SU-DHL-6 (cell line): ENCODE results near the gene NAA38.

ENCODE experiments used
- H2AFZ ChIP-seq: fragments of 200-600 bp; sonication (generic); 2 replicates; pipeline ENCODE4 v1.6.1; 2014; ENCODE audit warnings: low read depth, mild to moderate bottlenecking, moderate library complexity, mixed read lengths, antibody characterized with exemption, low read length; ENCODE audit not compliant: severe bottlenecking
- H3F3A ChIP-seq: fragments of 200-600 bp; shearing (Covaris generic); 2 replicates; pipeline ENCODE4 v1.6.0; 2016; ENCODE audit warnings: antibody characterized with exemption, mild to moderate bottlenecking; ENCODE audit not compliant: insufficient read depth
- H3K27ac ChIP-seq: fragments of 200-600 bp; sonication (generic); 2 replicates; pipeline ENCODE4 v1.5.1; 2016; ENCODE audit warnings: low read depth, mild to moderate bottlenecking, low read length, moderate library complexity, mixed read lengths
- H3K27me3 ChIP-seq: fragments of 200-600 bp; sonication (generic), shearing (Covaris generic); 2 replicates; pipeline ENCODE4 v1.6.0; 2014; ENCODE audit warnings: mild to moderate bottlenecking, low read length
- H3K36me3 ChIP-seq: fragments of 200-600 bp; sonication (generic); 2 replicates; pipeline ENCODE4 v1.6.1; 2014; ENCODE audit warnings: mild to moderate bottlenecking, low read length, mixed read lengths
- H3K4me2 ChIP-seq: fragments of 300-600, 200-600 bp; shearing (Covaris generic), sonication (generic); 2 replicates; pipeline ENCODE4 v1.6.0; 2014; ENCODE audit warnings: low read length, low read depth, mild to moderate bottlenecking; ENCODE audit not compliant: poor library complexity, severe bottlenecking
- H3K4me3 ChIP-seq: fragments of 200-600 bp; sonication (generic); 2 replicates; pipeline ENCODE4 v1.5.1; 2014; ENCODE audit warnings: antibody characterized with exemption, low read length, mild to moderate bottlenecking, mixed read lengths; ENCODE audit not compliant: insufficient read depth, poor library complexity, severe bottlenecking
- H3K79me2 ChIP-seq: fragments of 200-600 bp; sonication (generic); 2 replicates; pipeline ENCODE4 v1.6.1; 2014; ENCODE audit warnings: mild to moderate bottlenecking, low read length, moderate library complexity; ENCODE audit not compliant: insufficient read depth
- H3K9ac ChIP-seq: fragments of 200-600 bp; sonication (generic); 2 replicates; pipeline ENCODE4 v1.7.0; 2014; ENCODE audit warnings: mild to moderate bottlenecking, low read length
- H3K9me2 ChIP-seq: fragments of 200-600 bp; sonication (generic); replicated peaks from 2 replicates; pipeline ENCODE4 v1.6.1; 2014; ENCODE audit warnings: low read length; ENCODE audit not compliant: insufficient read depth
- H3K9me3 ChIP-seq: fragments of 200-600 bp; sonication (generic); 2 replicates; pipeline ENCODE4 v1.6.1; 2014; ENCODE audit warnings: low read length, mixed read lengths; ENCODE audit not compliant: insufficient read depth
- H4K20me1 ChIP-seq: fragments of 200-600 bp; sonication (generic); 2 replicates; pipeline ENCODE4 v1.6.1; 2014; ENCODE audit warnings: low read depth, mild to moderate bottlenecking, antibody characterized with exemption, low read length, moderate library complexity, mixed read lengths
- EZH2phosphoT487 ChIP-seq: fragments of 200-600 bp; sonication (generic), shearing (Covaris generic); conservative IDR thresholded peaks from 2 replicates; pipeline ENCODE4 v1.6.1; 2018; ENCODE audit warnings: mild to moderate bottlenecking, antibody characterized with exemption, low read length, moderate library complexity, mixed read lengths
- TF ChIP-seq, protein P1 (sequence below): fragments of 200-600 bp; sonication (generic); IDR thresholded peaks from one replicate; pipeline ENCODE4 v1.5.1; 2017; ENCODE audit warnings: antibody characterized with exemption, mild to moderate bottlenecking, low read length, moderate library complexity; ENCODE audit not compliant: insufficient read depth, poor library complexity, severe bottlenecking

Gene NAA38

DNA sequence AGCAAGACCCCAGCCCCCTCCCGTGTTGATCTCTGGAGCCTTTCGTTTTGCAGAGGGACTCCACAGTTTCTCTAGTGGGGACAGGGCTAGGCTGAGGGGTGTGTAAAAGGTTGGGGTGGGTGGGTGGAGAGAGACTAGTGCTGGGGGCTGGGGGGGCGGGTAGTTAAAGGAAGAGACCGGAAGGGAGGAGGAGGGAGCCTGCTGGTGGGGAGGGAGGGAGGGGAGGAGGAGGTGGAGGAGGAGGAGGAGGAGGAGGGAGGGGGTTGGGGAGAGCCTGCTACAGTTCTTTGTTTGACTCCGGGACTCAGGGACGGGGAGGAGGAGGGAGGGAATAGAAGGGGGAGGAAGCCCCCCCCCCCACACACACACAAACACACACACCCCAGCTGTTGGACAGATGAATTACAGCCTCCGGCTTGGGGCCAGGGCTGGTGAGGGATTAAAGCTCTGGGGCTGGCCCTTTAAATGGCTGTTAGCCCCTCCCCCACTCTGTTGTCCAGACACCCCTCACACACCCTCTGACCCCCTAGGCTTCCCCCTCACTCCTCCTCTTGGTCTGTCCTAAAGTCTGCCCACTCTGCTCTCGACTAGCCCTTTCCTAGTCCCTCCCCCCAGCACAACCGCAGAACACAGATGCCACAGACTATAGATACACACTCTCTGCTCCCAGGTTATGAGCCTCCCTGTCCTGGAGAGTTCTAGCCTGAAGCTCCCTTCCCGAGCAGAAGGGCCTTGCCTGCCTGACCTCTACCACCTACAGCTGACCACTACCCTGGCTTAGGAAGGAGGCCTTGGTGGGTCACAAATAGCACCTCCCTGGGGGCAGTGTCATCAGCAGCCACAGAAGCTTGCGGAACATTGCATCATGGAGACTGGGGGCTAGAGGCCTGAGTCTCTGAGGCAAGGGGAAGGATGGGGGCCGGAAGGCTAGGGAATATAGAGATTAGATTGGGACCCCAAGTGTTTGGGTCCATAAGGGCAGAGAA, 19.0 kb downstream of the NAA38 start:
- peaks cover 59% of the 10 kb centered on the region for H3F3A ChIP-seq
- H3K4me3 ChIP-seq: peak overlapping the region; percentile 81
- no peaks in the 10 kb centered on the region for H4K20me1 ChIP-seq
- no peaks in the 10 kb centered on the region for H3K9me3 ChIP-seq
- H3K27ac ChIP-seq: peak overlapping the region; percentile 94
- H2AFZ ChIP-seq: no peak overlapping the region
- no peak for TF ChIP-seq EZH2phosphoT487
- TF ChIP-seq, protein P1, sequence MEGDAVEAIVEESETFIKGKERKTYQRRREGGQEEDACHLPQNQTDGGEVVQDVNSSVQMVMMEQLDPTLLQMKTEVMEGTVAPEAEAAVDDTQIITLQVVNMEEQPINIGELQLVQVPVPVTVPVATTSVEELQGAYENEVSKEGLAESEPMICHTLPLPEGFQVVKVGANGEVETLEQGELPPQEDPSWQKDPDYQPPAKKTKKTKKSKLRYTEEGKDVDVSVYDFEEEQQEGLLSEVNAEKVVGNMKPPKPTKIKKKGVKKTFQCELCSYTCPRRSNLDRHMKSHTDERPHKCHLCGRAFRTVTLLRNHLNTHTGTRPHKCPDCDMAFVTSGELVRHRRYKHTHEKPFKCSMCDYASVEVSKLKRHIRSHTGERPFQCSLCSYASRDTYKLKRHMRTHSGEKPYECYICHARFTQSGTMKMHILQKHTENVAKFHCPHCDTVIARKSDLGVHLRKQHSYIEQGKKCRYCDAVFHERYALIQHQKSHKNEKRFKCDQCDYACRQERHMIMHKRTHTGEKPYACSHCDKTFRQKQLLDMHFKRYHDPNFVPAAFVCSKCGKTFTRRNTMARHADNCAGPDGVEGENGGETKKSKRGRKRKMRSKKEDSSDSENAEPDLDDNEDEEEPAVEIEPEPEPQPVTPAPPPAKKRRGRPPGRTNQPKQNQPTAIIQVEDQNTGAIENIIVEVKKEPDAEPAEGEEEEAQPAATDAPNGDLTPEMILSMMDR: no peak
- no peaks in the 10 kb centered on the region for H3K27me3 ChIP-seq
- H3K79me2 ChIP-seq: 0 out of 2 replicates have a peak, but pooled peaks cover 4% of the 10 kb centered on the region
- H3K9me2 ChIP-seq: no peaks in the 10 kb centered on the region
- no peaks in the 10 kb centered on the region for H3K36me3 ChIP-seq
- peak overlapping the region; percentile 71 for H3K9ac ChIP-seq
- peak overlapping the region; percentile 94 for H3K4me2 ChIP-seq

DNA sequence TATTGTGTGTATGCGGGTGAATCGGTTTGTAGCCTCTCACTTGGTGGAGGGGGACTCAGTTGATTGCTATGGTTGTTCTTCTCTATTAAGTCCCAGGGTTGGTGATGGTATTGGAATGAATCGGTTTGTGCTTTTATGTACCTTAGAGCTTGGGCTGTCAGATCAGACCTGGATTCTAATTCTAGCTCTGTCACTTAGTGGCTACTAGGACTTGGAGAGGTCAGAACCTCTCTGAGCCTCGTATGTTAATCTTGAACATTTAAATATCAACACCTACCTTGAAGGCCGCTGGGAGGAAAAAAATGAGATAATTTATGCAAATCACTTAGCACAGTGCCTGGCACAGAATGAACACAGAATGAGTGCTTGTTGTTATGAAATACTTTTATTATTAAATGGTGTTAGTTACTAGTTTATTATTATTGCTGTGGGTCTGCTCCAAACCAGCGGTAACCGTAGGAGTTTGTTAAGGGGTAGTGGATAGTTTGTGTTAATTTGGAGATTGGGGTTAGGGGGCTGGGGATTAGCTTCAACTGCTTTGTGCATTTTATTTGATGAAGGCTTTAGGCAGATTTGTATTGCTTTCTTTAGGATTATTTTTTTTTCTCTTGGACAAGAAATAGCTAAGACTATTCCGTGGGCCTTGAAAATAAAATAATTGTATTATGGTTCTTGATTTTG, 19.8 kb downstream of the NAA38 start:
- H3K4me3 ChIP-seq: peak overlapping the region; percentile 81
- H3K79me2 ChIP-seq: no peaks in the 10 kb centered on the region
- H2AFZ ChIP-seq: peak overlapping the region; percentile 44
- no peaks in the 10 kb centered on the region for H3K9me2 ChIP-seq
- no peak for TF ChIP-seq EZH2phosphoT487
- TF ChIP-seq, protein P1: no peak
- H3K4me2 ChIP-seq: peak overlapping the region; percentile 94
- H3K9me3 ChIP-seq: no peaks in the 10 kb centered on the region
- H3K9ac ChIP-seq: peak overlapping the region; percentile 71
- peak overlapping the region; percentile 92 for H3K27ac ChIP-seq
- H3K27me3 ChIP-seq: no peaks in the 10 kb centered on the region
- H3K36me3 ChIP-seq: no peaks in the 10 kb centered on the region
- peaks cover 51% of the 10 kb centered on the region for H3F3A ChIP-seq
- no peaks in the 10 kb centered on the region for H4K20me1 ChIP-seq

DNA sequence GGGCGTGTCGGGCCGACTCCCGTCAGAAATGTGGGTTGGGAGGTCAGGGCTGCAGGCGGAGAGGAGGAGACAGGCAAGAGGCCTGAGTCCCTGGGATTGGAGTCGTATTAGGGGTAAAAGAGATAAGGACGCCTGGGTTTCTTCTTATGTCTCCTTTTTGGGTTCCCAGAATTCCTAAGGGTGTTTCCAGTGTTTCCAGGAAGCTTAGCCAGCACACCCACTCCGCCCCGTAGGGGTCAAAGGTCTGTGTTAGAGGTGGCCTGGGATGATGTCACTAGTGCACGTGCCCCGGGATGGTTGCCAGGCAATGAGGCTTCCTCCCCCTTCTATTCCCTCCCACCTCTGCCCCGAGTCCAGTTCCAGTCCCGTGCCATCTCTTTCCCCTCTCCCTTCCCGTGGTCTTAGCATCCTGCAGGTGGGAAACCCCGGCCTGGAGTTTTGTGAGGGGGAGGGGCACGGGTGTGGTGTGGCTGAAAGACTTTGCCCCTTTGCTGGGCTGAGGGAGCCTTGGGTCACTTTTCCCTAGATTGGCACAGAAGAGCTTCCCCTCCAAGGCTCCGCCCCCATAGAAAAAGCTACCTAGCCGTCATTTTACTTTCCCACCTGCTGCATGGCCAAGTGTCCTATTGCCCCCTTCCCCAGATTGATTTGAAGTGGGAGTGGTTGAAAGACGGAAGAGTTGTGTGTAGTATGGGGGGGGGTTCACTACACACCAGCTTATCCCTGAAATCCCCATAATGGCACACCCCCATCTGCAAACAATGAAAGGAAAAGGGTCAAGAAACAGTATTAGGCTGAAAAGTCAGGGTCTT, 20.6 kb downstream of the NAA38 start:
- Histone ChIP-seq H3K4me2 (peak overlapping the region; percentile 94), H3F3A (peaks cover 47% of the 10 kb centered on the region), H3K9me2 (no peaks in the 10 kb centered on the region), H4K20me1 (no peaks in the 10 kb centered on the region), H3K27me3 (no peaks in the 10 kb centered on the region), H3K9ac (peak overlapping the region; percentile 71), H2AFZ (peak overlapping the region; percentile 68), H3K4me3 (peak overlapping the region; percentile 81), H3K27ac (peak overlapping the region; percentile 92), H3K79me2 (no peaks in the 10 kb centered on the region), H3K36me3 (no peaks in the 10 kb centered on the region), H3K9me3 (no peaks in the 10 kb centered on the region)
- TF ChIP-seq, protein P1: no peak
- TF ChIP-seq EZH2phosphoT487: no peak
